SJCRH30 (cell line): ENCODE results near the gene ACY1. TPM values are rescaled to one million over a fixed set of nuclear protein-coding genes. Genes with fewer than 3 reads are reported as not detected.

ENCODE experiments used
- DNase-seq, 2 experiments: peaks; one replicate each; pipeline ENCODE4 v3.0.0-alpha.2; 2015 to 2020
- H3K27ac ChIP-seq: fragments of 250-450 bp; sonication (Bioruptor Pico); 2 replicates; pipeline ENCODE4 v1.5.1; 2020; ENCODE audit warnings: mild to moderate bottlenecking, moderate library complexity
- H3K27me3 ChIP-seq: fragments of 250-450 bp; sonication (Bioruptor Pico); 2 replicates; pipeline ENCODE4 v1.5.1; 2020; ENCODE audit warnings: mild to moderate bottlenecking, moderate library complexity
- H3K36me3 ChIP-seq: fragments of 250-450 bp; sonication (Bioruptor Pico); 2 replicates; pipeline ENCODE4 v1.5.1; 2020; ENCODE audit warnings: mild to moderate bottlenecking, moderate library complexity
- H3K4me1 ChIP-seq: fragments of 250-450 bp; sonication (Bioruptor Pico); 2 replicates; pipeline ENCODE4 v1.5.1; 2020; ENCODE audit warnings: mild to moderate bottlenecking, moderate library complexity
- H3K4me3 ChIP-seq: fragments of 250-450 bp; sonication (Bioruptor Pico); 2 replicates; pipeline ENCODE4 v1.5.1; 2020; ENCODE audit warnings: mild to moderate bottlenecking, moderate library complexity
- H3K9me3 ChIP-seq: fragments of 250-450 bp; sonication (Bioruptor Pico); replicated peaks from 2 replicates; pipeline ENCODE4 v1.5.1; 2020; ENCODE audit warnings: mild to moderate bottlenecking, moderate library complexity
- total RNA-seq: library from RNA; depleted of rRNA; stranded (reverse); fragments of >200 nt; shearing (Covaris generic); gene quantifications from 2 replicates; pipeline ENCODE4 v1.2.3, GENCODE V29; 2014

The ACY1 gene
- total RNA-seq, 1 experiment from 2014 or later = 26.2 TPM

GRCh38 chr3:51942603-51943450, 40.5 kb upstream of the ACY1 start:
- H3K4me1 ChIP-seq = 0 out of 2 replicates have a peak, but pooled peaks cover 7% of the 10 kb centered on the region
- no peaks in the 10 kb centered on the region for H3K27me3 ChIP-seq
- DNase-seq = peak; percentile 52 to 60
- H3K27ac ChIP-seq = peak overlapping the region; percentile 78
- no peaks in the 10 kb centered on the region for H3K9me3 ChIP-seq
- H3K4me3 ChIP-seq = peak overlapping the region; percentile 58
- no peaks in the 10 kb centered on the region for H3K36me3 ChIP-seq

- Histone ChIP-seq H3K4me1 (0 out of 2 replicates have a peak, but pooled peaks cover 7% of the 10 kb centered on the region), H3K36me3 (no peaks in the 10 kb centered on the region), H3K27me3 (no peaks in the 10 kb centered on the region), H3K27ac (no peak overlapping the region), H3K9me3 (no peaks in the 10 kb centered on the region), H3K4me3 (no peak overlapping the region)
- no peak for DNase-seq
Measured at GRCh38 chr3:51943451-51944391, 39.6 kb upstream of the ACY1 start.

GRCh38 chr3:51944451-51945021, 38.8 kb upstream of the ACY1 start:
- H3K27me3 ChIP-seq = no peaks in the 10 kb centered on the region
- H3K36me3 ChIP-seq = no peaks in the 10 kb centered on the region
- no peak overlapping the region for H3K27ac ChIP-seq
- H3K9me3 ChIP-seq = no peaks in the 10 kb centered on the region
- 0 out of 2 replicates have a peak, but pooled peaks cover 7% of the 10 kb centered on the region for H3K4me1 ChIP-seq
- no peak for DNase-seq
- no peak overlapping the region for H3K4me3 ChIP-seq

- DNase-seq = no peak
- Histone ChIP-seq H3K4me3 (no peak overlapping the region), H3K36me3 (no peaks in the 10 kb centered on the region), H3K4me1 (0 out of 2 replicates have a peak, but pooled peaks cover 7% of the 10 kb centered on the region), H3K27ac (no peak overlapping the region), H3K27me3 (no peaks in the 10 kb centered on the region), H3K9me3 (no peaks in the 10 kb centered on the region)
Measured at GRCh38 chr3:51945031-51945840, 38.1 kb upstream of the ACY1 start.

GRCh38 chr3:51945926-51946705, 37.2 kb upstream of the ACY1 start:
- no peak for DNase-seq
- H3K4me1 ChIP-seq = 0 out of 2 replicates have a peak, but pooled peaks cover 4% of the 10 kb centered on the region

GRCh38 chr3:51946796-51947195, 36.5 kb upstream of the ACY1 start:
- Histone ChIP-seq H3K27me3 (no peaks in the 10 kb centered on the region), H3K36me3 (no peaks in the 10 kb centered on the region), H3K27ac (no peak overlapping the region), H3K4me3 (no peak overlapping the region), H3K9me3 (no peaks in the 10 kb centered on the region), H3K4me1 (0 out of 2 replicates have a peak, but pooled peaks cover 4% of the 10 kb centered on the region)
- no peak for DNase-seq

More at GRCh38 chr3:51945926-51946705, 37.2 kb upstream of the ACY1 start:
- Histone ChIP-seq H3K4me3 (no peak overlapping the region), H3K27ac (no peak overlapping the region), H3K9me3 (no peaks in the 10 kb centered on the region), H3K27me3 (no peaks in the 10 kb centered on the region), H3K36me3 (no peaks in the 10 kb centered on the region)

GRCh38 chr3:51947215-51947900, 36.0 kb upstream of the ACY1 start:
- Histone ChIP-seq H3K27me3 (no peaks in the 10 kb centered on the region), H3K27ac (no peak overlapping the region), H3K4me1 (0 out of 2 replicates have a peak, but pooled peaks cover 4% of the 10 kb centered on the region), H3K4me3 (no peak overlapping the region), H3K36me3 (no peaks in the 10 kb centered on the region), H3K9me3 (no peaks in the 10 kb centered on the region)
- no peak for DNase-seq

GRCh38 chr3:51948016-51948580, 35.2 kb upstream of the ACY1 start:
- Histone ChIP-seq H3K4me1 (0 out of 2 replicates have a peak, but pooled peaks cover under 1% of the 10 kb centered on the region), H3K9me3 (no peaks in the 10 kb centered on the region), H3K36me3 (no peaks in the 10 kb centered on the region), H3K27ac (no peak overlapping the region), H3K27me3 (no peaks in the 10 kb centered on the region), H3K4me3 (no peak overlapping the region)
- DNase-seq = no peak

GRCh38 chr3:51949121-51949520, 34.2 kb upstream of the ACY1 start:
- no peaks in the 10 kb centered on the region for H3K9me3 ChIP-seq
- H3K27me3 ChIP-seq = no peaks in the 10 kb centered on the region
- no peak overlapping the region for H3K4me3 ChIP-seq
- peaks cover 7% of the 10 kb centered on the region; the same call in 1 of the 2 replicates for H3K4me1 ChIP-seq
- no peak for DNase-seq
- no peaks in the 10 kb centered on the region for H3K36me3 ChIP-seq
- H3K27ac ChIP-seq = no peak overlapping the region

- H3K9me3 ChIP-seq = no peaks in the 10 kb centered on the region
- no peak overlapping the region for H3K27ac ChIP-seq
- H3K27me3 ChIP-seq = no peaks in the 10 kb centered on the region
- peaks cover 2% of the 10 kb centered on the region for H3K36me3 ChIP-seq
- H3K4me3 ChIP-seq = no peak overlapping the region
- no peak for DNase-seq
- H3K4me1 ChIP-seq = peaks cover 8% of the 10 kb centered on the region; the same call in 1 of the 2 replicates
Measured at GRCh38 chr3:51950899-51951298, 32.4 kb upstream of the ACY1 start.

GRCh38 chr3:51953445-51953844, 29.9 kb upstream of the ACY1 start:
- no peak for DNase-seq
- Histone ChIP-seq H3K4me1 (peaks cover 8% of the 10 kb centered on the region; the same call in 1 of the 2 replicates), H3K27ac (no peak overlapping the region), H3K27me3 (no peaks in the 10 kb centered on the region), H3K36me3 (peaks cover 22% of the 10 kb centered on the region), H3K4me3 (no peak overlapping the region), H3K9me3 (no peaks in the 10 kb centered on the region)

GRCh38 chr3:51954105-51954504, 29.2 kb upstream of the ACY1 start:
- H3K4me1 ChIP-seq = peaks cover 8% of the 10 kb centered on the region; the same call in 1 of the 2 replicates
- no peak overlapping the region for H3K27ac ChIP-seq
- DNase-seq = no peak
- H3K36me3 ChIP-seq = peaks cover 29% of the 10 kb centered on the region
- H3K4me3 ChIP-seq = no peak overlapping the region
- H3K27me3 ChIP-seq = no peaks in the 10 kb centered on the region
- no peaks in the 10 kb centered on the region for H3K9me3 ChIP-seq
